ENCODE results near the gene OLA1.

DNA sequence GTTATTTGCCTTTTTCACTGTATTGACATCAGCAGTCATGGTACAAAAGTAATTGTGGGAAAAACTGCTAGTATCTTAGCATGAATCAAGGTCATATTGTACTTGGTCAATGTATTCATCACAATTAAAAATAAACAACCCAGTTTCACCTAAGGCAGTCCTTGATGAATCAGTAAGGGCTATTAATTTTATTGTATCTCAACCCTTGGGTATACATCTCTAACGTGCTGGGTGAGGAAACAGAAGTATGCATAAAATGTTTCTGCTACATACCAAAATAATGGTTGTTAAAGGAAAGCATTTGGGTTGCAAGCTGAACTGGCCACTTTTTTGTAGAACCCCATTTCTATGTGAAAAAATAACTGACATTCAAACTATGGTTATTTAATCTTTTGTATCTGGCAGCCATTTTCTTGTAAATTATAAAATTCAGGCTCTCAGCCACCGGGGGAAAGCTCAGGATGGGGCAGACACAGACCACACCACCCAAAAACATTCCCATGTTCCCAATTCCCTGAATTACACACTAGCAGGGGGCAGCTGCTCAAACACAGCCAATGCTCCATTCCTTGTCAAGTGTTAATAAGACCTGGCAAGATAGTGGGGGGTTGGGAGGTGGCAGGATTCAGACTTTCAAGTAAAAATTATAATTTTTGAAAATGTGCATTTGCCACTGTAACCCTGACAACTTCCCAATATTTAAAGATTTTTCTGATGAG is 49.3 kb downstream of the OLA1 start:
- TF ChIP-seq, protein P1, sequence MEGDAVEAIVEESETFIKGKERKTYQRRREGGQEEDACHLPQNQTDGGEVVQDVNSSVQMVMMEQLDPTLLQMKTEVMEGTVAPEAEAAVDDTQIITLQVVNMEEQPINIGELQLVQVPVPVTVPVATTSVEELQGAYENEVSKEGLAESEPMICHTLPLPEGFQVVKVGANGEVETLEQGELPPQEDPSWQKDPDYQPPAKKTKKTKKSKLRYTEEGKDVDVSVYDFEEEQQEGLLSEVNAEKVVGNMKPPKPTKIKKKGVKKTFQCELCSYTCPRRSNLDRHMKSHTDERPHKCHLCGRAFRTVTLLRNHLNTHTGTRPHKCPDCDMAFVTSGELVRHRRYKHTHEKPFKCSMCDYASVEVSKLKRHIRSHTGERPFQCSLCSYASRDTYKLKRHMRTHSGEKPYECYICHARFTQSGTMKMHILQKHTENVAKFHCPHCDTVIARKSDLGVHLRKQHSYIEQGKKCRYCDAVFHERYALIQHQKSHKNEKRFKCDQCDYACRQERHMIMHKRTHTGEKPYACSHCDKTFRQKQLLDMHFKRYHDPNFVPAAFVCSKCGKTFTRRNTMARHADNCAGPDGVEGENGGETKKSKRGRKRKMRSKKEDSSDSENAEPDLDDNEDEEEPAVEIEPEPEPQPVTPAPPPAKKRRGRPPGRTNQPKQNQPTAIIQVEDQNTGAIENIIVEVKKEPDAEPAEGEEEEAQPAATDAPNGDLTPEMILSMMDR (optimal IDR thresholded peaks at IDR 0.05 in 1 of 3, IDR thresholded peaks at IDR 0.05 in 1 of 3, conservative IDR thresholded peaks at IDR 0.05 in 1 of 3; ENCODE audit: extremely low read depth in 1 of 3, insufficient read depth in 2 of 3, low read length in 3 of 3) = no peak
- TF ChIP-seq EZH2 (IDR thresholded peaks at IDR 0.05; ENCODE audit: low read length) = no peak

Data from keratinocyte (primary cell).